Left lung (tissue), 10 donors: Measurements from ENCODE around the gene KIF11. TPM values are rescaled to one million over a fixed set of nuclear protein-coding genes. Genes with fewer than 3 reads are reported as not detected.
"Not testable (repeated sequence)": the region's sequence is repeated elsewhere in the genome, so short reads cannot be mapped to it uniquely, and the experiment has no call there.

Experiments
- ATAC-seq: fragments of 200-7000 bp; cut with Tn5 transposase; one replicate; pipeline ENCODE4 v1.9.1; 2020; ENCODE audit warnings: moderate library complexity
- DNase-seq, 4 donors: peaks; one replicate each; pipeline ENCODE4 v3.0.0-alpha.2; 2013 to 2020
- H3K27ac ChIP-seq, 2 donors: fragments of 200-600 bp; sonication (generic) in 1 of 2; one replicate each; pipeline versions ENCODE4 v1.5.0 to v1.8.0; 2020 to 2021
- H3K27me3 ChIP-seq, 2 donors: fragments of 200-600 bp; sonication (generic) in 1 of 2; one replicate each; pipeline versions ENCODE4 v1.5.0 to v1.8.0; 2020 to 2021
- H3K36me3 ChIP-seq, 2 donors: fragments of 200-600 bp; sonication (generic) in 1 of 2; one replicate each; pipeline versions ENCODE4 v1.5.0 to v1.8.0; 2020 to 2021
- H3K4me1 ChIP-seq, 2 donors: fragments of 200-600 bp; one replicate each; pipeline ENCODE4 v1.8.0; 2021
- H3K4me3 ChIP-seq, 2 donors: fragments of 200-600 bp; sonication (generic) in 1 of 2; one replicate each; pipeline versions ENCODE4 v1.5.0 to v1.8.0; 2020 to 2021; ENCODE audit warnings: mild to moderate bottlenecking in 1 of 2
- H3K9me3 ChIP-seq, 2 donors: fragments of 200-600 bp; sonication (generic) in 1 of 2; one replicate each; pipeline versions ENCODE4 v1.5.0 to v1.8.0; 2020 to 2021
- CTCF ChIP-seq, 2 donors: fragments of 200-600 bp; sonication (generic) in 1 of 2; IDR thresholded peaks; one replicate each; pipeline versions ENCODE4 v1.5.0 to v1.8.0; 2021; ENCODE audit warnings: antibody characterized with exemption in 2 of 2
- intact Hi-C, 2 donors: fragments of 100-400 bp; cut with DNase I; formaldehyde crosslinking; loops; one replicate each; pipeline versions ENCODE4 v1.11.2 to v1.14.2; 2022
- polyA plus RNA-seq, 6 donors: library from polyadenylated mRNA; unstranded; fragments of 120-200 nt; gene quantifications; one replicate each; pipeline ENCODE4 v1.2.1, GENCODE V29; 2013; ENCODE audit not compliant: insufficient read length in 6 of 6
- total RNA-seq, 2 donors: library from RNA; stranded (reverse); fragmentation: NEBNext Ultra II Directional; extraction: Animal tissue kit (Norgen Biotek cat#: 25700); gene quantifications; one replicate each; pipeline ENCODE4 v1.2.1, GENCODE V29; 2021
- donor health status: DM: no; HTN: yes; CAD: no.
- donor health status: DM: no; HTN: no; CAD: no.

KIF11 gene
- total and polyA plus RNA-seq, 8 donors: 3.0 to 55.3 (median 28.0) TPM

- intact Hi-C loops: loop anchor here in 1 of 2 donors (5.0 kb wide), 1 partner anchor 56 kb away; no protein-coding TSS in a partner anchor
- H3K4me1 ChIP-seq: peaks cover 4 to 39% of the 10 kb centered on the region in 2 donors
- no peaks in the 10 kb centered on the region for H3K36me3 ChIP-seq
- ATAC-seq (peak; percentile 44), DNase-seq (peak in 1 of 4 donors; percentile 16)
- peak overlapping the region; percentile 91 to 92 for H3K4me3 ChIP-seq
- peak overlapping the region; percentile 95 to 96 for H3K27ac ChIP-seq
- no peaks in the 10 kb centered on the region for H3K27me3 ChIP-seq
- peak in 1 of 2 donors; percentile 39 for TF ChIP-seq CTCF (IDR thresholded peaks at IDR 0.05)
- H3K9me3 ChIP-seq: no peaks in the 10 kb centered on the region
These were observed 19.7 kb upstream of the KIF11 start for GRCh38 chr10:92573091-92573797.

GRCh38 chr10:92573798-92574547 is 19.0 kb upstream of the KIF11 start, which contains the start of gene IDE:
Gene IDE (minus strand): TSS chr10:92574093. CDS start chr10:92574019, 74 bp downstream.
- Histone ChIP-seq H3K4me3 (peak within 1 kb of the TSS; percentile 91 to 92), H3K4me1 (peaks cover 4 to 39% of the 10 kb centered on the region in 2 donors), H3K36me3 (no peaks in the 10 kb centered on the region), H3K27me3 (no peaks in the 10 kb centered on the region), H3K9me3 (no peaks in the 10 kb centered on the region), H3K27ac (peak within 1 kb of the TSS; percentile 95 to 96)
- peak in 1 of 2 donors; percentile 78 for TF ChIP-seq CTCF (IDR thresholded peaks at IDR 0.05)
- DNase-seq (peak; percentile 83 to 97 (median 91)), ATAC-seq (peak; percentile 94)
- intact Hi-C loops: loop anchor here in 1 of 2 donors (5.0 kb wide), 1 partner anchor 57 kb away; no protein-coding TSS in a partner anchor

GRCh38 chr10:92574548-92575261 is 18.2 kb upstream of the KIF11 start:
- Histone ChIP-seq H3K27ac (peak overlapping the region; percentile 95 to 96), H3K4me1 (peaks cover 4 to 39% of the 10 kb centered on the region in 2 donors), H3K36me3 (no peaks in the 10 kb centered on the region), H3K9me3 (no peaks in the 10 kb centered on the region), H3K4me3 (peak overlapping the region; percentile 91 to 92), H3K27me3 (no peaks in the 10 kb centered on the region)
- DNase-seq (peak in 2 of 4 donors; percentile 16 to 69), ATAC-seq (peak; percentile 4)
- peak in 1 of 2 donors; percentile 77 for TF ChIP-seq CTCF (IDR thresholded peaks at IDR 0.05)
- intact Hi-C loops: loop anchor here in 1 of 2 donors (5.0 kb wide), 1 partner anchor 57 kb away; no protein-coding TSS in a partner anchor

- no peaks in the 10 kb centered on the region for H3K27me3 ChIP-seq
- peak overlapping the region in 1 of 2 donors; percentile 20 for H3K27ac ChIP-seq
- no peaks in the 10 kb centered on the region for H3K9me3 ChIP-seq
- DNase-seq (no peak), ATAC-seq (no peak)
- intact Hi-C loops: no loop called here
- H3K4me3 ChIP-seq: no peak overlapping the region
- peaks cover 4 to 39% of the 10 kb centered on the region in 2 donors for H3K4me1 ChIP-seq
- TF ChIP-seq CTCF (IDR thresholded peaks at IDR 0.05): no peak
- H3K36me3 ChIP-seq: no peaks in the 10 kb centered on the region
These were observed 17.0 kb upstream of the KIF11 start for GRCh38 chr10:92575961-92576360.

GRCh38 chr10:92582347-92582746 is 10.6 kb upstream of the KIF11 start:
- H3K4me3 ChIP-seq, H3K4me1 ChIP-seq, DNase-seq, intact Hi-C loops, ATAC-seq, H3K27me3 ChIP-seq, H3K36me3 ChIP-seq, H3K27ac ChIP-seq, H3K9me3 ChIP-seq: not testable (repeated sequence)
